ENCODE results near the gene TNNT2. TPM values are rescaled to one million over a fixed set of nuclear protein-coding genes. Genes with fewer than 3 reads are reported as not detected.

Gene TNNT2
- total and polyA plus RNA-seq, 2 donors (not counting 1 experiment from before 2014, with no cell fraction given), result not detected

Other genes starting within 250 kb of the TNNT2 start
- gene TMEM9, start 223.2 kb downstream of the TNNT2 start, total RNA-seq, result 28.9 and 29.2 TPM in 2 replicates
- gene TMEM9, start 223.2 kb downstream of the TNNT2 start, polyA plus RNA-seq, result 23.6 and 25.2 TPM in 2 replicates
- gene IGFN1, start 186.9 kb downstream of the TNNT2 start, total RNA-seq, result not detected in 2 replicates
- gene IGFN1, start 186.9 kb downstream of the TNNT2 start, polyA plus RNA-seq, result not detected in 2 replicates
- not detected in 2 replicates for gene PKP1, start 94.2 kb downstream of the TNNT2 start, total RNA-seq
- gene PKP1, start 94.2 kb downstream of the TNNT2 start, polyA plus RNA-seq, result not detected in 2 replicates
- gene LAD1, start 21.6 kb upstream of the TNNT2 start, total RNA-seq, result 0.10 and 0.19 TPM in 2 replicates
- gene LAD1, start 21.6 kb upstream of the TNNT2 start, polyA plus RNA-seq, result not detected in 2 replicates
- not detected in 2 replicates for gene TNNI1, start 44.0 kb upstream of the TNNT2 start, total RNA-seq
- not detected in 2 replicates for gene TNNI1, start 44.0 kb upstream of the TNNT2 start, polyA plus RNA-seq
- gene PHLDA3, start 91.5 kb upstream of the TNNT2 start, total RNA-seq, result 0.20 TPM in 1 of 2 replicates, not detected in the other
- gene PHLDA3, start 91.5 kb upstream of the TNNT2 start, polyA plus RNA-seq, result 0.04 and 0.30 TPM in 2 replicates
- 23.8 and 34.7 TPM in 2 replicates for gene CSRP1, start 129.4 kb upstream of the TNNT2 start, total RNA-seq
- gene CSRP1, start 129.4 kb upstream of the TNNT2 start, polyA plus RNA-seq, result 26.4 and 36.7 TPM in 2 replicates
- 4.3 and 4.7 TPM in 2 replicates for gene NAV1, start 161.4 kb upstream of the TNNT2 start, total RNA-seq
- gene NAV1, start 161.4 kb upstream of the TNNT2 start, polyA plus RNA-seq, result 1.5 and 1.6 TPM in 2 replicates

Measured in B cell (primary cell).